Duodenal mucosa (tissue), 2 donors: ENCODE measurements around the gene SNAP23.
A peak's percentile ranks its signal among the peaks of the same experiment; 100 is the strongest.

ENCODE experiments used
- H3K27ac ChIP-seq: one replicate; pipeline ENCODE4 v1.7.0; 2013; ENCODE audit warnings: low read depth, low read length
- H3K27me3 ChIP-seq, 2 donors: one replicate each; pipeline ENCODE4 v1.7.0; 2013; ENCODE audit warnings: low read length in 2 of 2, control low read depth in 1 of 2; ENCODE audit not compliant: insufficient read depth in 2 of 2, control insufficient read depth in 1 of 2
- H3K36me3 ChIP-seq, 2 donors: one replicate each; pipeline ENCODE4 v1.7.0; 2013; ENCODE audit warnings: low read length in 2 of 2, control low read depth in 1 of 2; ENCODE audit not compliant: insufficient read depth in 2 of 2, control insufficient read depth in 1 of 2
- H3K4me1 ChIP-seq, 2 donors: one replicate each; pipeline ENCODE4 v1.7.0; 2013; ENCODE audit warnings: low read length in 2 of 2, control low read depth in 1 of 2; ENCODE audit not compliant: insufficient read depth in 2 of 2, control insufficient read depth in 1 of 2
- H3K4me3 ChIP-seq, 2 donors: one replicate each; pipeline ENCODE4 v1.7.0; 2013; ENCODE audit warnings: low read length in 2 of 2, low read depth in 1 of 2
- H3K9ac ChIP-seq, 2 donors: one replicate each; pipeline ENCODE4 v1.7.0; 2013; ENCODE audit warnings: low read length in 2 of 2, low read depth in 1 of 2
- H3K9me3 ChIP-seq, 2 donors: one replicate each; pipeline ENCODE4 v1.7.0; 2013; ENCODE audit warnings: low read length in 2 of 2, control low read depth in 1 of 2; ENCODE audit not compliant: control insufficient read depth in 1 of 2

Gene SNAP23

GRCh38 chr15:42461261-42461660, 34.2 kb upstream of the SNAP23 start:
- no peak overlapping the region for H3K9ac ChIP-seq

GRCh38 chr15:42465520-42466259, 29.7 kb upstream of the SNAP23 start:
- no peaks in the 10 kb centered on the region for H3K27me3 ChIP-seq
- H3K9ac ChIP-seq, result no peak overlapping the region
- no peak overlapping the region for H3K27ac ChIP-seq
- peaks cover 0 to 4% of the 10 kb centered on the region in 2 donors for H3K4me1 ChIP-seq
- no peaks in the 10 kb centered on the region for H3K9me3 ChIP-seq
- no peak overlapping the region for H3K4me3 ChIP-seq
- H3K36me3 ChIP-seq, result peaks cover 4 to 18% of the 10 kb centered on the region in 2 donors

More at GRCh38 chr15:42461261-42461660, 34.2 kb upstream of the SNAP23 start:
- no peak overlapping the region for H3K4me3 ChIP-seq
- H3K27ac ChIP-seq, result no peak overlapping the region
- no peaks in the 10 kb centered on the region for H3K27me3 ChIP-seq
- H3K36me3 ChIP-seq, result peaks cover 4 to 13% of the 10 kb centered on the region in 2 donors
- H3K9me3 ChIP-seq, result no peaks in the 10 kb centered on the region
- H3K4me1 ChIP-seq, result peaks cover 0 to 4% of the 10 kb centered on the region in 2 donors

GRCh38 chr15:42471002-42471401, 24.4 kb upstream of the SNAP23 start:
- Histone ChIP-seq H3K9ac (no peak overlapping the region), H3K27me3 (no peaks in the 10 kb centered on the region), H3K36me3 (peaks cover 0 to 10% of the 10 kb centered on the region in 2 donors), H3K27ac (no peak overlapping the region), H3K4me3 (no peak overlapping the region), H3K4me1 (no peaks in the 10 kb centered on the region), H3K9me3 (no peaks in the 10 kb centered on the region)

GRCh38 chr15:42474827-42475226, 20.6 kb upstream of the SNAP23 start:
- no peaks in the 10 kb centered on the region for H3K4me1 ChIP-seq
- H3K4me3 ChIP-seq, result no peak overlapping the region
- no peaks in the 10 kb centered on the region for H3K27me3 ChIP-seq
- H3K9ac ChIP-seq, result no peak overlapping the region
- no peaks in the 10 kb centered on the region for H3K9me3 ChIP-seq
- H3K27ac ChIP-seq, result no peak overlapping the region
- peaks cover 0 to 10% of the 10 kb centered on the region in 2 donors for H3K36me3 ChIP-seq

- H3K27me3 ChIP-seq, result no peaks in the 10 kb centered on the region
- no peaks in the 10 kb centered on the region for H3K4me1 ChIP-seq
- H3K9ac ChIP-seq, result no peak overlapping the region
- peaks cover 0 to 4% of the 10 kb centered on the region in 2 donors for H3K9me3 ChIP-seq
- H3K4me3 ChIP-seq, result no peak overlapping the region
- no peaks in the 10 kb centered on the region for H3K36me3 ChIP-seq
- no peak overlapping the region for H3K27ac ChIP-seq
Measured at GRCh38 chr15:42482701-42483100, 12.7 kb upstream of the SNAP23 start.

GRCh38 chr15:42483677-42484076, 11.8 kb upstream of the SNAP23 start:
- H3K4me3 ChIP-seq, result no peak overlapping the region
- H3K4me1 ChIP-seq, result no peaks in the 10 kb centered on the region
- peaks cover 0 to 4% of the 10 kb centered on the region in 2 donors for H3K9me3 ChIP-seq
- no peaks in the 10 kb centered on the region for H3K36me3 ChIP-seq
- no peaks in the 10 kb centered on the region for H3K27me3 ChIP-seq
- no peak overlapping the region for H3K9ac ChIP-seq
- H3K27ac ChIP-seq, result no peak overlapping the region

DNA sequence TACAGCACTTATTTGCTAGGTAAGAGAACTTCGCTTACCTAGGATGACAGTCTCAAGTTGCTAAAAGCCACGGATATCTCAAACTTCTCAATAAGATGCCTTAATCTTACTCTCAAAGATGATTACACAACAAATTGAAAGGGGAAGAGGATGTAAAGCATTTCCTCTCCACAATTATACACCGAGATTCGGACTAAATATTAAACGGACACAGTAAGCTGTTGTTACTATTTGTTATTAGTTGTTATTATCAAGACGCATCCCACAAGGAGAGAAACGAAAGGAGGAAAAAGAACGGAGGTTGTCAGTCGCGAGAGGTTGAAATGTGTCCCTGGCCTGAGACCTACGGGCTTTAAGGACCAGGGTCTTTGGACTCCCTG, 5.2 kb upstream of the SNAP23 start:
- no peaks in the 10 kb centered on the region for H3K9me3 ChIP-seq
- no peaks in the 10 kb centered on the region for H3K27me3 ChIP-seq
- peaks cover 6 to 11% of the 10 kb centered on the region in 2 donors for H3K4me1 ChIP-seq
- no peaks in the 10 kb centered on the region for H3K36me3 ChIP-seq
- peak overlapping the region; percentile 69 for H3K27ac ChIP-seq
- peak overlapping the region; percentile 83 to 95 for H3K4me3 ChIP-seq
- H3K9ac ChIP-seq, result peak overlapping the region; percentile 93 to 97

GRCh38 chr15:42490671-42491538, 4.5 kb upstream of the SNAP23 start, which contains the start of gene ZNF106:
ZNF106 (minus strand) TSS chr15:42491141; CDS start chr15:42472289, 18,852 bp downstream.
- Histone ChIP-seq H3K9ac (peak within 1 kb of the TSS; percentile 93 to 97), H3K4me3 (peak within 1 kb of the TSS; percentile 83 to 95), H3K27ac (peak within 1 kb of the TSS; percentile 76), H3K27me3 (no peaks in the 10 kb centered on the region), H3K9me3 (no peaks in the 10 kb centered on the region), H3K4me1 (peaks cover 6 to 11% of the 10 kb centered on the region in 2 donors), H3K36me3 (no peaks in the 10 kb centered on the region)

GRCh38 chr15:42491539-42492225, 3.8 kb upstream of the SNAP23 start:
- peak overlapping the region; percentile 76 for H3K27ac ChIP-seq
- H3K9ac ChIP-seq, result peak overlapping the region; percentile 67 to 93
- H3K4me1 ChIP-seq, result peaks cover 6 to 15% of the 10 kb centered on the region in 2 donors
- no peaks in the 10 kb centered on the region for H3K9me3 ChIP-seq
- no peaks in the 10 kb centered on the region for H3K27me3 ChIP-seq
- peak overlapping the region; percentile 83 to 95 for H3K4me3 ChIP-seq
- no peaks in the 10 kb centered on the region for H3K36me3 ChIP-seq
